ENCODE results near the gene ATXN1. TPM values are rescaled to one million over a fixed set of nuclear protein-coding genes. Genes with fewer than 3 reads are reported as not detected.

ATXN1 gene
- total and polyA plus RNA-seq, 2 experiments from 2014 or later: 4.8 to 9.1 TPM

DNA sequence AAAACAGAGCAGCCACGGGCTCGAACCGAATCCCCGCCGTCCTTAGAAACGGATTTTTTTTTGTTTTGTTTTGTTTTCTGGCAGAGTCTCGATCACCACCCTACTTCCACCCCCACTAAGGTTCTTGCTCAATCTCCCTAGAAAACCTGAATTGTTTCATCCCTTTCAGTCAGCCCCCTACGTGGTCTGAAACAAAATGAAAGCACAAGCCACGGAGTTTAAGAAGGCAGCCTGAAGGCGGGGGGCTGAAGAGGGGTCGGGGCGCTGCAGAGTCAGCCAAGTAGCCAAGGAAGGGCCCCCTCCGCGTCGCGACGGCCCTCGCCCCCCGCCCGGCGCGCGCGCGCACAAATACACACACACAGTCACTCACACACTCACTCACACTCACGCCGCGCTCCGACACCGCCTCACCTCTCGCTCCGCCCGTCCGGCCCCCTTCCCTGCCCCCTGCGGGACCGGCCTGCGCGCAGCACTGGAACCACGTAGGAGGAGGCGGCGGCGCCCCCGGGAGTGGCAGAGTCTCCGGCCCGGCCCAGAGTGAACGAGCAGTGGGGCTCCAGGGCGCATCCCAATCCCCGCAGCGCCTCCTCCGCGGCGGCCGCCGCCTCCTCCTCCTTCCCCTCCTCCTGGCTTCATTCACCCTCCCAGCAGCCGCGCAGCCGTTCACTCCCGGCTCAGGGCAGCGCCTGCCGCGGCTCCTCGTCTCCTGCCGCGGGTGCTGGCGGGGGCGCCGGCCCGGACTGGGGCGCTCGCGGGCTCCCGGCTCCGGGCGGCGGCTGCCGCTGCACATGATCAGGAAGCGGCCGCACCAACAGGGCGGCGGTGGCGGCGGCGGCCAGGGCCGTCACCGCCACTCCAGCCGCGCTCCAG lies 1.4 kb downstream of the ATXN1 start:
- H3F3A ChIP-seq (replicated peaks; ENCODE audit: low read depth): no peaks in the 10 kb centered on the region
- Mint-ChIP-seq H3K27ac (no peak overlapping the region; the same call in 1 of the 2 replicates), H3K4me3 (peak overlapping the region; percentile 92), H3K27me3 (ENCODE audit: insufficient read depth, low read depth, poor library complexity) (peaks cover 24% of the 10 kb centered on the region), H3K4me1 (peaks cover 29% of the 10 kb centered on the region), H3K9me3 (no peaks in the 10 kb centered on the region), H3K36me3 (ENCODE audit: low read depth) (no peaks in the 10 kb centered on the region)
- H3K79me2 ChIP-seq (replicated peaks; ENCODE audit: insufficient read depth): 0 out of 2 replicates have a peak, but pooled peaks cover 4% of the 10 kb centered on the region
- H3K27me3 ChIP-seq (ENCODE audit: insufficient read depth): peaks cover 16% of the 10 kb centered on the region
- TF ChIP-seq NANOG (IDR thresholded peaks at IDR 0.05; ENCODE audit: borderline replicate concordance): no peak
- no peak for TF ChIP-seq EZH2 (IDR thresholded peaks at IDR 0.05; ENCODE audit: low read depth, unreplicated experiment)
- no peak for TF ChIP-seq ZNF331 (CRISPR knock-in tag; IDR thresholded peaks at IDR 0.05; ENCODE audit: low read depth)
- peak overlapping the region; percentile 91 for H3K4me2 ChIP-seq
- no peaks in the 10 kb centered on the region for H4K20me1 ChIP-seq (replicated peaks; ENCODE audit: insufficient read depth)
- no peak overlapping the region for H3K27ac ChIP-seq (ENCODE audit: low read depth)
- ATAC-seq (peak; percentile 51), DNase-seq (ENCODE audit: low spot score) (peak; percentile 78)
- H3K4me3 ChIP-seq: peak overlapping the region; percentile 68
- peaks cover 10% of the 10 kb centered on the region for H3K4me1 ChIP-seq (ENCODE audit: insufficient read depth)
- H3K9me2 ChIP-seq (ENCODE audit: insufficient read depth): no peaks in the 10 kb centered on the region
- peak overlapping the region; percentile 90 for H2AFZ ChIP-seq
- no peaks in the 10 kb centered on the region for H3K36me3 ChIP-seq (ENCODE audit: insufficient read depth)

- H3K4me2 ChIP-seq: peak overlapping the region; percentile 91
- no peaks in the 10 kb centered on the region for H3K36me3 ChIP-seq (ENCODE audit: insufficient read depth)
- Mint-ChIP-seq H3K9me3 (no peaks in the 10 kb centered on the region), H3K36me3 (ENCODE audit: low read depth) (no peaks in the 10 kb centered on the region), H3K27me3 (ENCODE audit: insufficient read depth, low read depth, poor library complexity) (peaks cover 24% of the 10 kb centered on the region), H3K4me3 (peak overlapping the region; percentile 92), H3K4me1 (peaks cover 32% of the 10 kb centered on the region), H3K27ac (no peak overlapping the region)
- no peaks in the 10 kb centered on the region for H3K9me2 ChIP-seq (ENCODE audit: insufficient read depth)
- no peaks in the 10 kb centered on the region for H4K20me1 ChIP-seq (replicated peaks; ENCODE audit: insufficient read depth)
- H3K27me3 ChIP-seq (ENCODE audit: insufficient read depth): peaks cover 16% of the 10 kb centered on the region
- H3K4me1 ChIP-seq (ENCODE audit: insufficient read depth): peaks cover 10% of the 10 kb centered on the region
- ATAC-seq (no peak), DNase-seq (ENCODE audit: low spot score) (peak; percentile 17)
- 0 out of 2 replicates have a peak, but pooled peaks cover 4% of the 10 kb centered on the region for H3K79me2 ChIP-seq (replicated peaks; ENCODE audit: insufficient read depth)
- TF ChIP-seq EZH2 (IDR thresholded peaks at IDR 0.05; ENCODE audit: low read depth, unreplicated experiment) (no peak), ZNF114 (CRISPR knock-in tag; IDR thresholded peaks at IDR 0.05) (no peak), CREB1 (CRISPR knock-in tag; IDR thresholded peaks at IDR 0.05; ENCODE audit: low read depth) (no peak), JUNB (IDR thresholded peaks at IDR 0.05; ENCODE audit: unreplicated experiment) (no peak), EZH2phosphoT487 (IDR thresholded peaks at IDR 0.05; ENCODE audit: unreplicated experiment) (no peak), ZNF331 (CRISPR knock-in tag; IDR thresholded peaks at IDR 0.05; ENCODE audit: low read depth) (no peak), NANOG (IDR thresholded peaks at IDR 0.05; ENCODE audit: borderline replicate concordance) (no peak)
- TF ChIP-seq, protein P1, sequence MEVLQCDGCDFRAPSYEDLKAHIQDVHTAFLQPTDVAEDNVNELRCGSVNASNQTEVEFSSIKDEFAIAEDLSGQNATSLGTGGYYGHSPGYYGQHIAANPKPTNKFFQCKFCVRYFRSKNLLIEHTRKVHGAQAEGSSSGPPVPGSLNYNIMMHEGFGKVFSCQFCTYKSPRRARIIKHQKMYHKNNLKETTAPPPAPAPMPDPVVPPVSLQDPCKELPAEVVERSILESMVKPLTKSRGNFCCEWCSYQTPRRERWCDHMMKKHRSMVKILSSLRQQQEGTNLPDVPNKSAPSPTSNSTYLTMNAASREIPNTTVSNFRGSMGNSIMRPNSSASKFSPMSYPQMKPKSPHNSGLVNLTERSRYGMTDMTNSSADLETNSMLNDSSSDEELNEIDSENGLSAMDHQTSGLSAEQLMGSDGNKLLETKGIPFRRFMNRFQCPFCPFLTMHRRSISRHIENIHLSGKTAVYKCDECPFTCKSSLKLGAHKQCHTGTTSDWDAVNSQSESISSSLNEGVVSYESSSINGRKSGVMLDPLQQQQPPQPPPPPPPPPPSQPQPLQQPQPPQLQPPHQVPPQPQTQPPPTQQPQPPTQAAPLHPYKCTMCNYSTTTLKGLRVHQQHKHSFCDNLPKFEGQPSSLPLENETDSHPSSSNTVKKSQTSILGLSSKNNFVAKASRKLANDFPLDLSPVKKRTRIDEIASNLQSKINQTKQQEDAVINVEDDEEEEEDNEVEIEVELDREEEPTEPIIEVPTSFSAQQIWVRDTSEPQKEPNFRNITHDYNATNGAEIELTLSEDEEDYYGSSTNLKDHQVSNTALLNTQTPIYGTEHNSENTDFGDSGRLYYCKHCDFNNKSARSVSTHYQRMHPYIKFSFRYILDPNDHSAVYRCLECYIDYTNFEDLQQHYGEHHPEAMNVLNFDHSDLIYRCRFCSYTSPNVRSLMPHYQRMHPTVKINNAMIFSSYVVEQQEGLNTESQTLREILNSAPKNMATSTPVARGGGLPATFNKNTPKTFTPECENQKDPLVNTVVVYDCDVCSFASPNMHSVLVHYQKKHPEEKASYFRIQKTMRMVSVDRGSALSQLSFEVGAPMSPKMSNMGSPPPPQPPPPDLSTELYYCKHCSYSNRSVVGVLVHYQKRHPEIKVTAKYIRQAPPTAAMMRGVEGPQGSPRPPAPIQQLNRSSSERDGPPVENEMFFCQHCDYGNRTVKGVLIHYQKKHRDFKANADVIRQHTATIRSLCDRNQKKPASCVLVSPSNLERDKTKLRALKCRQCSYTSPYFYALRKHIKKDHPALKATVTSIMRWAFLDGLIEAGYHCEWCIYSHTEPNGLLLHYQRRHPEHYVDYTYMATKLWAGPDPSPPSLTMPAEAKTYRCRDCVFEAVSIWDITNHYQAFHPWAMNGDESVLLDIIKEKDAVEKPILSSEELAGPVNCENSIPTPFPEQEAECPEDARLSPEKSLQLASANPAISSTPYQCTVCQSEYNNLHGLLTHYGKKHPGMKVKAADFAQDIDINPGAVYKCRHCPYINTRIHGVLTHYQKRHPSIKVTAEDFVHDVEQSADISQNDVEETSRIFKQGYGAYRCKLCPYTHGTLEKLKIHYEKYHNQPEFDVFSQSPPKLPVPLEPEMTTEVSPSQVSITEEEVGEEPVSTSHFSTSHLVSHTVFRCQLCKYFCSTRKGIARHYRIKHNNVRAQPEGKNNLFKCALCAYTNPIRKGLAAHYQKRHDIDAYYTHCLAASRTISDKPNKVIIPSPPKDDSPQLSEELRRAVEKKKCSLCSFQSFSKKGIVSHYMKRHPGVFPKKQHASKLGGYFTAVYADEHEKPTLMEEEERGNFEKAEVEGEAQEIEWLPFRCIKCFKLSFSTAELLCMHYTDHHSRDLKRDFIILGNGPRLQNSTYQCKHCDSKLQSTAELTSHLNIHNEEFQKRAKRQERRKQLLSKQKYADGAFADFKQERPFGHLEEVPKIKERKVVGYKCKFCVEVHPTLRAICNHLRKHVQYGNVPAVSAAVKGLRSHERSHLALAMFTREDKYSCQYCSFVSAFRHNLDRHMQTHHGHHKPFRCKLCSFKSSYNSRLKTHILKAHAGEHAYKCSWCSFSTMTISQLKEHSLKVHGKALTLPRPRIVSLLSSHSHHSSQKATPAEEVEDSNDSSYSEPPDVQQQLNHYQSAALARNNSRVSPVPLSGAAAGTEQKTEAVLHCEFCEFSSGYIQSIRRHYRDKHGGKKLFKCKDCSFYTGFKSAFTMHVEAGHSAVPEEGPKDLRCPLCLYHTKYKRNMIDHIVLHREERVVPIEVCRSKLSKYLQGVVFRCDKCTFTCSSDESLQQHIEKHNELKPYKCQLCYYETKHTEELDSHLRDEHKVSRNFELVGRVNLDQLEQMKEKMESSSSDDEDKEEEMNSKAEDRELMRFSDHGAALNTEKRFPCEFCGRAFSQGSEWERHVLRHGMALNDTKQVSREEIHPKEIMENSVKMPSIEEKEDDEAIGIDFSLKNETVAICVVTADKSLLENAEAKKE (CRISPR knock-in tag; IDR thresholded peaks at IDR 0.05): no peak
- peak overlapping the region; percentile 90; the same call in 1 of the 2 replicates for H2AFZ ChIP-seq
- H3K4me3 ChIP-seq: peak overlapping the region; percentile 68
- H3K27ac ChIP-seq (ENCODE audit: low read depth): no peak overlapping the region
- no peaks in the 10 kb centered on the region for H3F3A ChIP-seq (replicated peaks; ENCODE audit: low read depth)
Observed at GRCh38 chr6:16759181-16759645, 2.0 kb downstream of the ATXN1 start.

Data from GM23338 (cell line).